HepG2 (cell line): ENCODE measurements around the gene NCOA3. TPM values are rescaled to one million over a fixed set of nuclear protein-coding genes. Genes with fewer than 3 reads are reported as not detected.
A peak's percentile ranks its signal among the peaks of the same experiment; 100 is the strongest.

ENCODE experiments used
- ATAC-seq: fragments of 200-7000 bp; cut with Tn5 transposase; 3 replicates; pipeline ENCODE4 v1.9.1; 2020; ENCODE audit warnings: mild to moderate bottlenecking, moderate library complexity
- BruUV-seq: library from RNA; stranded (reverse); fragments of 400-500 nt; replicated peaks from 2 replicates; lab custom pipeline; 2021; lab: Mats Ljungman, UMichigan
- CTCF ChIA-PET: fragments of 300-600 bp; formaldehyde crosslinking; extraction: SDS; loops from one replicate; lab custom pipeline; 2021; ENCODE audit warnings: low total read pairs, inconsistent platforms, low intra/inter-chr PET ratio; lab: Yijun Ruan, JAX
- POLR2A ChIA-PET: fragments of 350-600 bp; sonication (Branson Sonifier 250); formaldehyde crosslinking; loops from one replicate; lab custom pipeline; 2020; ENCODE audit warnings: antibody characterized with exemption, inconsistent platforms; lab: Yijun Ruan, JAX
- DNase-seq: peaks from one replicate; pipeline ENCODE4 v3.0.0-alpha.2; 2015; ENCODE audit warnings: low spot score
- FAIRE-seq: peaks from 3 replicates; lab custom pipeline; 2011; peaks lifted over from hg19 to GRCh38; lab: Jason Lieb, UNC
- H2AFZ ChIP-seq: one replicate; pipeline ENCODE4 v1.6.1; 2011; ENCODE audit warnings: low read length, inconsistent platforms
- H3K27ac ChIP-seq: fragments of 300-600 bp; 3 replicates; pipeline ENCODE4 v1.8.0; 2011; ENCODE audit warnings: mixed run types, mild to moderate bottlenecking, mixed read lengths, low read length, inconsistent platforms; ENCODE audit not compliant: insufficient read depth; ENCODE audit errors: extremely low read length
- H3K27me3 ChIP-seq, 2 experiments: fragments of 200-600 bp in 1 of 2; 2 replicates in 1 of 2; 3 replicates in 1 of 2; pipeline versions ENCODE4 v1.6.0 to v1.8.0; 2011; ENCODE audit warnings: low read length in 2 of 2, mild to moderate bottlenecking in 2 of 2, moderate library complexity in 2 of 2, inconsistent platforms in 1 of 2; ENCODE audit not compliant: insufficient read depth in 2 of 2, control insufficient read depth in 1 of 2
- H3K36me3 ChIP-seq, 2 experiments: fragments of 200-600 bp in 1 of 2; replicated peaks in 1 of 2; 2 replicates in 1 of 2; 3 replicates in 1 of 2; pipeline versions ENCODE4 v1.5.1 to v1.8.0; 2011; ENCODE audit warnings: low read length in 2 of 2, inconsistent platforms in 1 of 2; ENCODE audit not compliant: insufficient read depth in 2 of 2, control insufficient read depth in 1 of 2
- H3K4me1 ChIP-seq: 2 replicates; pipeline ENCODE4 v1.5.1; 2012; ENCODE audit warnings: low read length, inconsistent platforms; ENCODE audit not compliant: insufficient read depth
- H3K4me2 ChIP-seq: 2 replicates; pipeline ENCODE4 v1.6.0; 2011; ENCODE audit warnings: low read depth, low read length, inconsistent platforms
- H3K4me3 ChIP-seq, 3 experiments: fragments of 200-600 bp in 1 of 3; sonication (generic), shearing (Covaris generic) in 1 of 3; replicated peaks in 1 of 3; 2 replicates each; pipeline ENCODE4 v1.5.1; 2011 to 2016; ENCODE audit warnings: low read length in 3 of 3, inconsistent platforms in 2 of 3, low read depth in 2 of 3, mild to moderate bottlenecking in 2 of 3, control low read depth in 1 of 3, mixed read lengths in 1 of 3; ENCODE audit not compliant: insufficient read depth in 1 of 3
- H3K79me2 ChIP-seq: one replicate; pipeline ENCODE4 v1.6.1; 2011; ENCODE audit warnings: low read length, inconsistent platforms; ENCODE audit not compliant: insufficient read depth
- H3K9ac ChIP-seq: 2 replicates; pipeline ENCODE4 v1.6.0; 2011; ENCODE audit warnings: mild to moderate bottlenecking, low read depth, low read length, inconsistent platforms; ENCODE audit not compliant: insufficient read depth
- H3K9me3 ChIP-seq: 2 replicates; pipeline ENCODE4 v1.5.1; 2012; ENCODE audit warnings: mild to moderate bottlenecking, low read length
- H4K20me1 ChIP-seq: 2 replicates; pipeline ENCODE4 v1.6.0; 2011; ENCODE audit warnings: inconsistent platforms, mild to moderate bottlenecking, low read length, moderate library complexity; ENCODE audit not compliant: insufficient read depth
- BCL6 ChIP-seq: IDR thresholded peaks from 2 replicates; pipeline ENCODE4 v1.6.1; 2016; ENCODE audit warnings: missing genetic modification reagents, missing compliant biosample characterization
- MATR3 ChIP-seq: sonication (generic); formaldehyde crosslinking; IDR thresholded peaks from 2 replicates; pipeline ENCODE4 v1.4.0; 2020; ENCODE audit warnings: missing genetic modification reagents
- MED1 ChIP-seq: sonication (generic); formaldehyde crosslinking; IDR thresholded peaks from 2 replicates; pipeline ENCODE4 v1.4.0; 2020; ENCODE audit warnings: missing genetic modification reagents
- RARA ChIP-seq: IDR thresholded peaks from 2 replicates; pipeline ENCODE4 v1.6.1; 2016; ENCODE audit warnings: missing genetic modification reagents, missing compliant biosample characterization
- SOX13 ChIP-seq, 3 experiments: fragments of 450-650 bp in 1 of 3; sonication (generic) in 1 of 3; formaldehyde crosslinking in 1 of 3; IDR thresholded peaks in 2 of 3; conservative IDR thresholded peaks in 1 of 3; 2 replicates each; pipeline versions ENCODE4 v1.5.0 to v1.6.1; 2016 to 2020; ENCODE audit warnings: antibody characterized with exemption in 1 of 3, mild to moderate bottlenecking in 1 of 3, missing compliant biosample characterization in 1 of 3, missing genetic modification reagents in 1 of 3, moderate library complexity in 1 of 3
- TBX2 ChIP-seq: sonication (generic); formaldehyde crosslinking; IDR thresholded peaks from 2 replicates; pipeline ENCODE4 v1.5.0; 2020; ENCODE audit warnings: missing genetic modification reagents, mild to moderate bottlenecking, borderline replicate concordance
- ZBTB40 ChIP-seq, 2 experiments: fragments of 450-650 bp in 1 of 2; sonication (generic) in 1 of 2; formaldehyde crosslinking in 1 of 2; IDR thresholded peaks; 2 replicates each; pipeline versions ENCODE4 v1.6.1 to v1.8.0; 2016 to 2022; ENCODE audit warnings: antibody characterized with exemption in 1 of 2, mild to moderate bottlenecking in 1 of 2, missing genetic modification reagents in 1 of 2
- WGBS: methylation state at CpG from one replicate; pipeline ENCODE4 v1.1.6; 2017; ENCODE audit warnings: low lambda C conversion rate; 5-methylcytosine and 5-hydroxymethylcytosine counted together
- in situ Hi-C: cut with HindIII; loops from 2 replicates; pipeline ENCODE4 v1.10.0; 2017; ENCODE audit warnings: low pct_unique_long_range_greater_than_20kb; ENCODE audit not compliant: extremely low pct_ligation_motif_present
- intact Hi-C: fragments of 100-400 bp; cut with micrococcal nuclease; formaldehyde crosslinking; loops from one replicate; pipeline ENCODE4 v1.10.0; 2022; ENCODE audit not compliant: unreplicated experiment
- polyA plus RNA-seq, 8 experiments: library from polyadenylated mRNA; depleted of rRNA in 3 of 8; stranded (reverse) in 7 of 8; unstranded in 1 of 8; fragments of >200 nt; fragmentation: Illumina TruSeq in 4 of 8; extraction: Trizol in 4 of 8; gene quantifications; 2 replicates each; pipeline versions ENCODE4 v1.2.1 to v1.2.3, GENCODE V29; 2011 to 2016; ENCODE audit warnings: low read depth in 4 of 8, missing spikeins in 1 of 8, mixed read lengths in 1 of 8; ENCODE audit not compliant: insufficient read depth in 1 of 8
- total RNA-seq, 5 experiments: library from RNA; depleted of rRNA; stranded (reverse); fragments of >200 nt; fragmentation: Illumina TruSeq; extraction: Trizol; gene quantifications; 2 replicates each; pipeline ENCODE4 v1.2.3, GENCODE V29; 2016; ENCODE audit warnings: low read depth in 1 of 5
- TF ChIP-seq, protein P1 (sequence below): sonication (generic); formaldehyde crosslinking; IDR thresholded peaks from 2 replicates; pipeline ENCODE4 v1.5.1; 2020; ENCODE audit warnings: mild to moderate bottlenecking, missing genetic modification reagents, moderate library complexity

The NCOA3 gene
- total and polyA plus RNA-seq, 2 of the 13 experiments (the other 11 are each of a cell fraction or from before 2014, with no cell fraction given): 35.0 to 56.8 TPM

GRCh38 chr20:47684306-47685080 lies 182.8 kb downstream of the NCOA3 start:
- POLR2A ChIA-PET: no interaction called here
- no peak overlapping the region for H3K27ac ChIP-seq
- H3K4me3 ChIP-seq: no peak overlapping the region
- no peaks in the 10 kb centered on the region for H3K27me3 ChIP-seq
- H3K4me1 ChIP-seq: peaks cover 33% of the 10 kb centered on the region
- CTCF ChIA-PET: no interaction called here
- FAIRE-seq: peak; percentile 66
- intact Hi-C loops: no loop called here
- H2AFZ ChIP-seq: no peak overlapping the region
- DNase-seq: peak; percentile 30
- no peaks in the 10 kb centered on the region for H3K79me2 ChIP-seq
- no peaks in the 10 kb centered on the region; a peak in 1 of 5 replicates for H3K36me3 ChIP-seq
- no TSS peak for BruUV-seq
- no peak overlapping the region for H3K4me2 ChIP-seq
- H3K9me3 ChIP-seq: no peaks in the 10 kb centered on the region
- 79% methylated on average over 25 of the region's 26 CpGs for WGBS
- peak; percentile 4 for ATAC-seq
- H3K9ac ChIP-seq: no peak overlapping the region
- in situ Hi-C loops: loop anchor here (5.0 kb wide), 2 partner anchors 98 to 938 kb away; no protein-coding TSS in a partner anchor
- no peaks in the 10 kb centered on the region for H4K20me1 ChIP-seq
- TF ChIP-seq SOX13 (IDR thresholded peaks at IDR 0.05) (no peak), SOX13 (CRISPR knock-in tag; conservative IDR thresholded peaks at IDR 0.05 in 1 of 2, IDR thresholded peaks at IDR 0.05 in 1 of 2) (0 out of 4 replicates have a peak, but pooled peaks of 1 of the 2 experiments have one; percentile 21), RARA (peak; percentile 45), TBX2 (peak; percentile 47), BCL6 (peak; percentile 45; the same call in 1 of the 2 replicates), MED1 (0 out of 2 replicates have a peak, but pooled peaks have one; percentile 15), MATR3 (CRISPR knock-in tag) (no peak), ZBTB40 (IDR thresholded peaks at IDR 0.05) (no peak), ZBTB40 (CRISPR knock-in tag; IDR thresholded peaks at IDR 0.05) (no peak)
- TF ChIP-seq, protein P1, sequence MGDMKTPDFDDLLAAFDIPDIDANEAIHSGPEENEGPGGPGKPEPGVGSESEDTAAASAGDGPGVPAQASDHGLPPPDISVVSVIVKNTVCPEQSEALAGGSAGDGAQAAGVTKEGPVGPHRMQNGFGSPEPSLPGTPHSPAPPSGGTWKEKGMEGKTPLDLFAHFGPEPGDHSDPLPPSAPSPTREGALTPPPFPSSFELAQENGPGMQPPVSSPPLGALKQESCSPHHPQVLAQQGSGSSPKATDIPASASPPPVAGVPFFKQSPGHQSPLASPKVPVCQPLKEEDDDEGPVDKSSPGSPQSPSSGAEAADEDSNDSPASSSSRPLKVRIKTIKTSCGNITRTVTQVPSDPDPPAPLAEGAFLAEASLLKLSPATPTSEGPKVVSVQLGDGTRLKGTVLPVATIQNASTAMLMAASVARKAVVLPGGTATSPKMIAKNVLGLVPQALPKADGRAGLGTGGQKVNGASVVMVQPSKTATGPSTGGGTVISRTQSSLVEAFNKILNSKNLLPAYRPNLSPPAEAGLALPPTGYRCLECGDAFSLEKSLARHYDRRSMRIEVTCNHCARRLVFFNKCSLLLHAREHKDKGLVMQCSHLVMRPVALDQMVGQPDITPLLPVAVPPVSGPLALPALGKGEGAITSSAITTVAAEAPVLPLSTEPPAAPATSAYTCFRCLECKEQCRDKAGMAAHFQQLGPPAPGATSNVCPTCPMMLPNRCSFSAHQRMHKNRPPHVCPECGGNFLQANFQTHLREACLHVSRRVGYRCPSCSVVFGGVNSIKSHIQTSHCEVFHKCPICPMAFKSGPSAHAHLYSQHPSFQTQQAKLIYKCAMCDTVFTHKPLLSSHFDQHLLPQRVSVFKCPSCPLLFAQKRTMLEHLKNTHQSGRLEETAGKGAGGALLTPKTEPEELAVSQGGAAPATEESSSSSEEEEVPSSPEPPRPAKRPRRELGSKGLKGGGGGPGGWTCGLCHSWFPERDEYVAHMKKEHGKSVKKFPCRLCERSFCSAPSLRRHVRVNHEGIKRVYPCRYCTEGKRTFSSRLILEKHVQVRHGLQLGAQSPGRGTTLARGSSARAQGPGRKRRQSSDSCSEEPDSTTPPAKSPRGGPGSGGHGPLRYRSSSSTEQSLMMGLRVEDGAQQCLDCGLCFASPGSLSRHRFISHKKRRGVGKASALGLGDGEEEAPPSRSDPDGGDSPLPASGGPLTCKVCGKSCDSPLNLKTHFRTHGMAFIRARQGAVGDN: peak; percentile 21; the same call in 1 of the 2 replicates
